Stimulated activated naive CD4-positive, alpha-beta T cell treated with Interleukin-2 at 50 U/mL for 16 hours (primary cell): ENCODE results near the gene NCOA3.
"Not testable (repeated sequence)": the region's sequence is repeated elsewhere in the genome, so short reads cannot be mapped to it uniquely, and the experiment has no call there.

ENCODE experiments used
- DNase-seq: peaks from one replicate; lab custom pipeline; 2025; lab: John Stamatoyannopoulos, UW

NCOA3 gene

DNA sequence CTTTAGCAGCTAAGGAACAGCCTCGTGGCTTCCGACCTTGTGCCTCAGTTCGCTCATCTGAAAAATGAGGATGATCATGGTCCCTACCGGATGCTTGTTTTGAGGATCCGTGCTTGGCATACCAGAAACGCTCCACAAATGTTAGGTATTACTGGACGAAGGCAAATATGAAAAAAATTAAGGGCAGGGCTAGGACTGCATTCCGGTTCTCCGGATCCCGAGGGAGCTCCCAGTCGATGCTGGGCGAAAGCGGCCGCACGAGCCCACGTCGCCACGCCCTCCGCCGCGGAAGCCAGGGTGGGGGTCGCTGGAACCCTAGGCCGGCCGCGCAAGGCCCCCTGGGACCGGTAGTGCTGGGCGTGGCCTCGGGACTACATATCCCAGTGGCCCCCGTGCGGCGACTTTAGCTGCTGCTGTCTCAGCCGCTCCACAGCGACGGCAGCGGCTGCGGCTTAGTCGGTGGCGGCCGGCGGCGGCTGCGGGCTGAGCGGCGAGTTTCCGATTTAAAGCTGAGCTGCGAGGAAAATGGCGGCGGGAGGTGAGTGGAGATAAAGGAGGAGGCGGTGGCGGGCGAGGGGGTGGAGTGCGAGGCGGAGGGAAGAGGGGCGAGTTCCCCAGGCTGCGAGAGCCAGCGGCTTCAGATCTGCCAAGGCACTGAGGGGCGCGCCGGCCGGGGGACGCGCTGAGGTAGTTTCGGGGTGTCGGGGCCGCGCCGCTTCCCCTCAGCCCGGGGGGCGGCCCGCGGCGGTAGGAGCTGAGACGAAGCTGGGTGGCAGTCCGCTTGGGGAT lies at the start of gene NCOA3:
Gene NCOA3 (plus strand): TSS at position 406 of the 789 bp plus-strand sequence. CDS start 120,361 bp downstream, outside the sequence.
- DNase-seq = peak; percentile 89

DNA sequence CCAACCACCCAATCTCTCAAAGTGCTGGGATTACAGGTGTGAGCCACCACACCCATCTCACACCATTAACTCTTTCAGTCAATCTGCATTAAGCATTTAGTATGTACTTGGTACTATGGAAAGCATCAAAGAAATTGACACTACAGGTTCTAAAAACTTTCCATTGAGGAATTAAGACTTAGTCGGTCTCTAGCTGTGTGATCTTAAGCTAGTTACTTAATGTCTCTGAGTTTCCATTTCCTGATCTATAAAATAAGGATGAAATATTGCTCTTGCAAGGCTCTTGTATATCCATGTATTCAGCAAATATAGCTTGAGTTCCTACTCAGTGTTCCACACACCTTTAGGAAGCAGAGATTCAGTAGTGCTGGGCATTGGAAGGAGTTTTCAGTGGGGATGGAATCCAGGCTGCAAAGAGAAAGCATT lies 48.9 kb upstream of the NCOA3 start:
- no peak for DNase-seq

DNA sequence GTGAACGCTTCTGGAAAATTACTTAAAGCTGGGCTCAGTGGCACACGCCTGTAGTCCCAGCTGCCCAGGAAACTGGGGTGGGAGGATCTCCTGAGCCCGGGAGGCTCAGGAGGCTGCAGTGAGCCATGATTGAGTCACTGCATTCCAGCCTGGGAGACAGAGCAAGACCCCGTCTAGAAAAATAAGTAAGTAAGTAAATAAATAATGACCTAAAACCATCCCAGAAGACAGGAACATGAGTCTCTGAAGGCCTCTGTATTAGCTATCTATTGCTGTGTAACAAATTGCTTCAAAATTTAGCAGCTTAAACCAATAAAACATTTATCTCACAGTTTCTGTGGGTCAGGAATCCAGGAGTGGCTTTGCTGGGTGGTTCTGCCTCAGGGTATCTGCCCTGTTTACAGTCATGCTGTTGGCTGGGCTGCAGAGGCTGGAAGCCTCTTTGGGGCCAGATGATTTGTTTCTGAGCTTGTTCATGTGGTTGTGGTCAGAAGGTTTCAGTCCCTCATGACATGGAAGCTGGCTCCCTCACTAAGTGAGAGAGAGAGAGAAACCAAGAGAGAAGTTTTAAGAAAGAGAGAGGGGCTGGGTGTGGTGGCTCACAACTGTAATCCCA lies 48.4 kb upstream of the NCOA3 start:
- DNase-seq = peak; percentile 33

DNA sequence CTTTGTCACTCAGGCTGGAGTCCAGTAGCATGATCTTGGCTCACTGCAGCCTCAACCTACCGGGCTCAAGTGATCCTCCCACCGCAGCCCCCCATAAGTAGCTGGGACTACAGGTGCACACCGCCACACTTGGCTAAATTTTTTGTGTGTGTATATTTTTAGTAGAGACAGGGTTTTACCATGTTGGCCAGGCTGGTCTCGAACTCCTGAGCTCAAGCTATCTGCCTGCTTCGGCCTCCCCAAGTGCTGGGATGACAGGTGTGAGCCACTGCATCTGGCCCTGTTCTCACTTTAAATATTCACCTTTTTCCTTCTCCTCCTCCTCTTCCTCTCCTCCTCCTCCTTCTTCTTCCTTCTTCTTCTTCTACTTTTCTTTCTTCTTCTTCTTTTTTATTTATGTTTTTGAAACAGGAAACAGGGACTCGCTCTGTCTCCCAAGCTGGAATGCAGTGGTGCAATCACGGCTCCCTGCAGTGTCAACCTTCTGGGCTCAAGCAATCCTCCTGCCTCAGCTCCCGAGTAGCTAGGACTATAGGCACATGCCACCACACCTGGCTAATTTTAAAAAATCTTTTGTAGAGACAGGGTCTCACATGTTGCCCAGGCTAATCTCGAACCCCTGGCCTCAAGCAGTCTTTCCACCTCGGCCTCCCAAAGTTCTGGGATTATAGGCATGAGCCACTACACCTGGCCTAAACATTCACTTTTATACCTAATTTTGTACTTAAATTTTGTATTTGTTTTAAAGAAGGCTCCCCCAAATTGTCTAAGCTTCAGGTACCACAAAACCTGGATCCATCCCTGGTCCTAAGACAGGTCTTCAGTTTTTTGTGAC lies 47.2 kb upstream of the NCOA3 start:
- DNase-seq = no peak

DNA sequence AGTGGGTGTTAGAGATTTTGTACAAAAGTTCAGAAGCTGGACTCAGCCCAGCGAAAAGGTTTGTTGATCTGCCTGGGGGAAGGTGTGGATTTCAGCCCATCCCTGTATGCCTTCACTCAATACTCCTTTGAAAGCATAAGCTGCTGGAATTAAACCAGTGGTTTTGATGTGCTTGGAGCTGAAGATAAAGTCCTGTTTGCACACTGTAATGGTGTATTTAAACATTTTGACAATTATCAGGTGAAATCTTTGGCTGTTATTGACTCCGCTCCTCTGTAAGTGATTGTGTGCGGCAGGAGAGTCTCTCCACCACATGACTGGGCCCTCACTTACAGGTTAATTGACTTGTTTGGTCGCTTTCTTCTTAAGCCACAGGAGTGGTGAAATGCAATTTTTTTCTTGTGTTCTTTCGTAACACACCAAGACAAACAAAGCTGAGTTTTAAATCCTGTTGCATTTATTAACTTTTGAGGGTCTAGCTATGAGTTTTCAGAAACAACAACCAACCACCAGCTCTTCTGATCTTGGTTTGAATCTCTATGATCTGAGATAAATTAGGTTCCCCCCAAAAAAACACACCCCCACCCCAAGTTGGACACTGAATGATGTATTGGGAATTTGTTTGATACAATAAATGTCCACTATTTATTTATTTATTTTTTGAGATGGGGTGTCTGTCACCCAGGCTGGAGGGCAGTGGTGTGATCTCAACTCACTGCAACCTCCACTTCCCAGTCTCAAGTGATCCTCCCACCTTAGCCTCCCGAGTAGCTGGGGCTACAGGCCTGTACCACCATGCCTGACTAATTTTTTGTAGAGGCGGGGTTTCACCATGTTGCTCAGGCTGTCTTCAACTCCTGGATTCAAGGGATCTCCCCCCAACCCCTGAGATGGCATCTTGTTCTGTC lies 46.3 kb upstream of the NCOA3 start:
- no peak for DNase-seq

DNA sequence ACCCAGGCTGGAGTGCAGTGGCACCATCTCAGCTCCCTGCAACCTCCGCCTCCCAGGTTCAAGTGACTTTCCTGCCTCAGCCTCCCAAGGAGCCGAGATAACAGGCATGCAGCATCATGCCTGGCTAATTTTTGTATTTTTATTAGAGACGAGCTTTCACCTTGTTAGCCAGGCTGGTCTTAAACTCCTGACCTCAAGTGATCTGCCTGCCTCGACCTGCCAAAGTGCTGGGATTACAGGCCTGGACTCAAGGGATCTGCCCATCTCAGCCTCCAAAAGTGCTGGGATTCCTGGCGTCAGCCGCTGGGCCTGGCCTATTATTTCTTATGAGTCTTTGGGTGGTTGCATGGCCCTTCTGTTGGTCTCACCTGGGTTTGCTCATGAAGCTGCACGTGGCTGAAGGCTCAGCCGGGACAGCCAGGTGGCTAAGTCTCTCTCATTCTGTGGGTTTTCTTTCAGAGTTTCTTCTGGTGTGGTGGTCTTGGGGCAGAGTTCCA lies 45.6 kb upstream of the NCOA3 start:
- no peak for DNase-seq

DNA sequence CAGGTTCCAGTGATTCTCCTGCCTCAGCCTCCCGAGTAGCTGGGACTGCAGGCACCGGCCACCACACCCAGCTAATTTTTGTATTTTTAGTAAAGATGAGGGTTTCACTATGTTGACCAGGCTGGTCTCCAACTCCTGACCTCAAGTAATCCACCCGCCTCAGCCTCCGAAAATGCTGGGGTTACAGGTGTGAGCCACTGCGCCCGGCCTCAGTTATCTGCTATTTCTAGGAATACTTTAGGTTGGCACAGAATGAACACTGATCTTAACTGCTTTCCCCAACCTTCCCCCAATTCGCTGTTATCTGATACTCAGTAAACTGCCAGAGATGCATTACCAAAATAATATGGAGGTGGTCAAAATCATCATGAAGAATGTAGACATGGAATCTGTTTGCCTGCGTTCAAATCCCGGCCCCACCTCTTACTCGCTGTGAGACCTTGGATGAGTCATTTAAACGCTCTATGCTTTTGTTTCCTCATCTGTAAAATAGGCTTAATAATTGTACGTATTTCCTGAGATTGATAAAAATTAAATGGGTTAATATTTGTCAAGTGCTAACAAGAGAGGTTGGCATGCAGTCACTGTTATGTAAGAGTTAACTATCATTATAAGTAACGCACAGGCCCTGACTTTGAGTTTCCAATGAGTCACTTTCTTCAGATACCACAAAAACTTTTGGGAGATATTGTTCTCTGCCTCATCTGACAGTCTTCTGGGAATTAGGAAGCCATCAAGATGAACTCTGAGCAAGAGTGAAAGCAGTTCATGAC lies 44.5 kb upstream of the NCOA3 start:
- no peak for DNase-seq

DNA sequence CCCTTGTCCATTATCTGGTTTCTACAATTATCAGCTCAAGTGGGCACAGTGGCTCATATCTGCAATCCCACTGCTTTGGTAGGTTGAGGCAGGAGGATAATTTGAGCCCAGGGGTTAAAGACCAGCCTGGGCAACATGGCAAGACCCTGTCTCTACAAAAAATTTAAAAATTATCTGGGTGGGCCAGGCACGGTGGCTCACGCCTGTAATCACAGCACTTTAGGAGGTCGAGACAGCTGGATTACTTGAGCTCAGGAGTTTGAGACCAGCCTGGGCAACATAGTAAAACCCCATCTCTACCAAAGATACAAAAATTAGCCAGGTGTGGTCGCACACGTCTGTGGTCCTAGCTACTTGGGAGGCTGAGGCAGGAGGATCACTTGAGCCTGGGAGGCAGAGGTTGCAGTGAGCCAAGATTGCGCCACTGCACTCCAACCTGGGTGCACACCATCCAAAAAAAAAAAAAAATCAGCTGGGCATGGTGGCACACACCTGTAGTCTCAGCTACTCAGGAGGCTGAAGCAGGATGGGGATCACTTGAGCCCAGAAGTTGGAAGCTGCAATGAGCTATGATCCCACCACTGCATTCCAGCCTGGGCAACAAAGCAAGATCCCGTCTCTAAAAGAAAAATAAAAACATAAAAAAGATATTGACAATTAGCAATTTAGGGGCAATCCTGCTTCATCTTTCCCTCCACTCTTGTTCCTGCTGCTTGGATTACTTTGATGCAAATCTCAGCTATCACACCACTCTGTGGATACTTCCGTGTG lies 43.2 kb upstream of the NCOA3 start:
- not testable (repeated sequence) for DNase-seq

DNA sequence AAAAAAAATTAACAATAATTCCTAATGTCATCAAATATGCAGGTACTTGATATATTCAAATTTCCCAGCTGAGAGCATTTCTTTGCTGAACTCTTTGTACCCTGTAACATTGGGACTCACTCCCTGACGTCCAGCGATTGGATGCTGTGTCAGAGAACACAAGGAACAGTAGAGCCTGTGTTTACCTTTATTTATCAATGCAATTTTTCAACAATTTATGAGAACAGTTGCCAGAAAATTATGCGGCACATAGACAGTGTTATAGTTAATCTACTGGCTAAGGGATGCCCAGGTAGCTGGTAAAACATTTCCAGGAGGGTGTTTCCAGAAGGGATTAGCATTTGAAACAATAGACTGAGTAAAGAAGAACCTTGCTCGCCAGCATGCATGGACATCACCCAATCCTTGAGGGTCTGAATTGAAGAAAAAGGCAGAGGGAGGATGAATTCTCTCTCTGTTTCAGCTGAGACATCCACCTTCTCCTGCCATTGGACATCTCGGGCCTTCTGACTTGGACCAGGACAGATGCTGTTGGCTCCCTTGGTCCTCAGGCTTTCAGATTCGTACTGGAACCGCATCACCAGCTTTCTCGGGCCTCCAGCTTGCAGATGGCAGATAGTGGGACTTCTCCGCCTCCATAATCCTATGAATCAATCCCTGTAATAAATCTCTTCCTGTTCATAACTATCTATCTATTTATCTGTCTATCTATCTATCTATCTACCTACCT lies 42.2 kb upstream of the NCOA3 start:
- no peak for DNase-seq

DNA sequence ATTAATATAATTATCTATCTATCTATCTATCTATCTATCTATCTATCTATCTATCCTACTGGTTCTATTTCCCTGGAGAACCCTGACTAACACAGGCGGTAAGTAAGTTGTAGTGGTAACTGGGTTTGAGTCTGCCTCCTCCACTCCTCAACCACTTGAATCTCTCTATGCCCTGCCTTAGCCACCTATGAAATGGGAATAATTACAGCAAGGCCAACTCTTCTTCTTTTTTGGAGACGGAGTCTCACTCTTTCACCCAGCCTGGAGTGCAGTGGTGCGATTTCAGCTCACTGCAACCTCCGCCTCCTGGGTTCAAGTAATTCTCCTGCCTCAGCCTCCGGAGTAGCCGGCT lies 41.0 kb upstream of the NCOA3 start:
- DNase-seq = not testable (repeated sequence)

DNA sequence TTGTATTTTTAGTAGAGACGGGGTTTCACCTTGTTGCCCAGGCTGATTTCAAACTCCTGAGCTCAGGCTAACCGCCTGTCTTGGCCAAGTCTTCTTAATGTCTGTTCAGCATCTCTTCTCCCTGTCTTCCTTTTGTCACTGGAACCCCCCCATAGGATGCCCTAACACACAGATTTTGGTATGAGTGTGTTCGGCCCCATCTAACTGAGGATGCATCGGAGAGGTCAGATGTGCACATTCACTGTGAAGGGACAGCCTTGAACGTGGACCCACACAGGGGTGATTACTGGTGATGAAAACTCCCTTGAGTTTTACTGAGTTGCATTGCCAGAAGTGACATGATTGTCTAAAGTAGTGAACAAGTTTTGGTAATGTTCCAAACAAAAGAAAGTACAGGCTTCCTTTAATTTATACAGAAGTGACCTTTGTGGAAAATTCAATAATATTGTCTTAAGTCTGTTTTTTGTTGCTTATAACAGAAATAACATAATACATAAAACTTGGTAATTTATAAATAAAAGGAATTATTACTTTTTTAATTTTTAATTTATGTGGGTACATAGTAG lies 40.5 kb upstream of the NCOA3 start:
- no peak for DNase-seq

DNA sequence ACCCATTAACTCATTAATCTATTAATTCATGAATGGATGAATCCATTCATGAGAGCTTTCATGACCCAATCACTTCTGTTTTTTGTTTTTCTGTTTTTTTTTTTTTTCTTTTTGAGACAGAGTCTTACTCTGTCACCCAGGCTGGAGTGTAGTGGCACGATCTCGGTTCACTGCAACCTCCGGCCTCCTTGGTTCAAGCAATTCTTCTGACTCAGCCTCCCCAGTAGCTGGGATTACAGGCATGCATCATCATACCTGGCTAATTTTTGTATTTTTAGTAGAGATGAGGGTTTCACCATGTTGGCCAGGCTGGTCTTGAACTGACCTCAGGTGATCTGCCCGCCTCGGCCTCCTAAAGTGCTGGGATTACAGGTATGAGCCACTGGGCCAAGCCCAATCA lies 39.8 kb upstream of the NCOA3 start:
- DNase-seq = not testable (repeated sequence)

DNA sequence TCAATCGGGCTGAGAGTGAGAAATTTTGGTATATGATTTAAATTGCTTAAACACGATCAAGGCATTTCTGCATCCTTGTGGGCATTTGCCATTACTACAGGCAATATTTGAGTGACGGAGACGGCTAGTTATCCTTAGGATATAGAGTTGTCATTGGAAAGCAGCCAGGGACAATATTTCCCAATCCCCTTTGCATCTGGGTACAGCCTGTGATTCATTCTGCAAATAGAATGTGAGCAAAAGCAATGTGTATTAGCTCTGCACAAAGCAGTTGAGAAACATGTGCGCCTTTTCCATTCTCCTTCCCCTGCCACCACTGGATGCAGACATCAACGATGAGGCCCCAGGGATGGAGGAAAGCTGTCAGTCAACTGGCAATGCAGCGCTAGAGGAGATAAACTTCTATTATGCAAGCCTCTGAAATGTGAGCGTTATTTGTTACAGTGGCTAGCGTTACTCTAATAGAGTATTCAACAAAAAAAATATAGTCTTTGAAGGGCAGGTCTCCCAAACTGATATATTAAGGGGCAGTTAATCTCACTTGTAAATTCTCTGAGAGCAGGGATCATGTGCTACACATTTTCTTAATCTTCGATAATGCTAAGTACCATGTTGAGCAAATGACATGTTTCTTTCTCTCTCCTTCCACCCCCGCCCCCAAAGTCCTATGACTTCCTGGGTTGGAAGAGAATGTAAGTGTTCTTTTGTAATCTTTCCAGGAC lies 37.1 kb upstream of the NCOA3 start:
- no peak for DNase-seq

DNA sequence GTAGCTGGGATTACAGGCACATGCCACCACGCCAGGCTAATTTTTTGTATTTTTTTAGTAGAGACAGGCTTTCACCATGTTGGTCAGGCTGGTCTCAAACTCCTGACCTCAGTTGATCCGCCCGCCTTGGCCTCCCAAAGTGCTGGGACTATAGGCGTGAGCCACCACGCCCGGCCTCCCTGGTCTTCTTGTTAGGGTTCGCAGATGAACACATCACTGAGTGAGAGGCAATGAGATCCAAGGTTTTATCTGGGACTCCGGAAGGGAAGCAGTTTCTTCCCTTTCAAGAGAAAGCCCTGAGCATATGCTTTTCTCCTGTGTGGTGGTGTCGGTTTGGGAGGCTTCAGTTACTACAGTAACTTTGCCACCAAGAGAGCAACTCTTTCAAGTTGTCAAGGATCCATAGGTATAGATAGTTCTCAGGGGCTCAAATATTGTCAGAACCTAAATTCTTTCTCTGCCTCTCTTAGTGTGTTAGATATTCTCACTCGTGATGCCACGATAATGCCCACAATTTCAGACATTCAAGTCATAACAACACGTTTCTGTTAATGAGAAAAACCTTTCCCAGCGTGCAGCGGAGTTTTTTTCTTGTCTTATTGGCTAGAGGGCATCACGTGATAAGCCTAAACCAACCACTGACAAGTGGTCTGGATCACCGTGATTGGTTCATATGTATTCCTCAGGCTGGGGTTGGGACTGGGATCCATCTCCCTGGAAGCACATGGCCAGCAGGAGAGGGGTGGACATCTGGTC lies 36.2 kb upstream of the NCOA3 start:
- DNase-seq = no peak

DNA sequence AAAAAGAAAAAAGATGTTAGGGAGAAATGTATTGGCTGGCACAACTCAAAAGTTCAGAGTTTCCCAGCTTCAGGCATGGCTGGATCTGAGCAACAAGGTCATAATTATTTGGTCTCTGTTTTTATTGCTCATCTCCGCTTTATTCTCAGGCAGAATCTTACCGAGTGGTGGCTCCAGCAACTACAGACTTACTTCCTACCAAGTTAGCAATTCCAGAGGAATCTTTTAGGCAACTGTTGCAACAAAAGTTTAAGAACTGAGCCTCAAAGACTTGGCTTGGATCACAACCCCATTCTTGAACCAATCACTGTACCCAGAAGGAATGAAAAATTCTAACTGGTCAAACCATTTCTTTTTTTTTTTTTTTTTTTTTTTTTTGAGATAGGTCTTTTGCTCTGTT lies 35.5 kb upstream of the NCOA3 start:
- no peak for DNase-seq

DNA sequence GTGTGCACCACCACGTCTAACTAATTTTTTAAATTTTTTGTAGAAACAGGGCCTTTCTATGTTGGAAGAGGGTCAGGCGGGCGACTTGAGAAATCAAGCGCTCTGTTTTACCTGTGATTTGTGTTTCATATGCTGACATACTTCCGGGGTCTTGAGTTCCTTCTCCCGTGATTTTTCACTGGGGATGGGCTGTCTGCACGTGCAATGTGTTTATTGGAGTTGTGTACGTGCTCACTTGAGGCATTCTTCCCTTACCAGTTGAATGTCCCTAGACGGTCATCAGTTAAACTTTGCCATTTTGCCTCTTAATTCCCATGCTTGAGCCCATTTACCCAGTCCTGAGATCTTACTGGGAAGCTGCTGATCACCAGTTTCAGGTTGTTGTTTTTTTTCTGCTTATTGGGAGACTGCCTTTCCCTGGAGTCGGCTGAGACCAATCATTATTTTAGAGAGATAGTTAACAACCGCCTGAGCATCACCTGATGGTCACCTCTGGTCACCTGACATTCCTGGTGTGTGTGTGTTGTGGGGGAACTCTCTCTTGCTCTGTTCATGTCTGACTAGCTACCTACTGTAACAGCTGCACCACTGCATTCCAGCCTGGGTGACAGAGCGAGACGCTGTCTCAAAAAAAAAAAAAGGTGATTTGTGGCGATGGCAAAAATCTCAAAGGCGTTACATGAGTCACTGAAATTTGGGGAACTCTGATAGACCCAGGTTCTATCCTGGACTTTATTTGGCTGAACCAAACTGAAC lies 34.8 kb upstream of the NCOA3 start:
- DNase-seq = no peak
